Upper lobe of right lung (tissue), 1 donor: ENCODE data around the gene CASP4. TPM values are rescaled to one million over a fixed set of nuclear protein-coding genes. Genes with fewer than 3 reads are reported as not detected.
"Not testable (repeated sequence)": the region's sequence is repeated elsewhere in the genome, so short reads cannot be mapped to it uniquely, and the experiment has no call there.

Experiments
- ATAC-seq: fragments of 200-7000 bp; cut with Tn5 transposase; one replicate; pipeline ENCODE4 v1.9.1; 2020; ENCODE audit warnings: mild to moderate bottlenecking, moderate library complexity
- DNase-seq: peaks from one replicate; pipeline ENCODE4 v3.0.0-alpha.2; 2020
- H3K27ac ChIP-seq: fragments of 200-600 bp; one replicate; pipeline ENCODE4 v1.8.0; 2022
- H3K27me3 ChIP-seq: fragments of 200-600 bp; one replicate; pipeline ENCODE4 v1.8.0; 2022; ENCODE audit warnings: mild to moderate bottlenecking
- H3K36me3 ChIP-seq: fragments of 200-600 bp; one replicate; pipeline ENCODE4 v1.8.0; 2022
- H3K4me1 ChIP-seq: fragments of 200-600 bp; one replicate; pipeline ENCODE4 v1.8.0; 2022
- H3K4me3 ChIP-seq: fragments of 200-600 bp; one replicate; pipeline ENCODE4 v1.8.0; 2022; ENCODE audit warnings: mild to moderate bottlenecking
- H3K9me3 ChIP-seq: fragments of 200-600 bp; one replicate; pipeline ENCODE4 v1.8.0; 2022
- intact Hi-C: fragments of 100-400 bp; cut with DNase I; formaldehyde crosslinking; loops from one replicate; pipeline ENCODE4 v1.11.0; 2022
- total RNA-seq: library from RNA; stranded (reverse); fragmentation: NEBNext Ultra II Directional; extraction: Animal tissue kit (Norgen Biotek cat#: 25700); gene quantifications from one replicate; pipeline ENCODE4 v1.2.1, GENCODE V29; 2021
- TF ChIP-seq, protein P1 (sequence below): fragments of 200-600 bp; IDR thresholded peaks from one replicate; pipeline ENCODE4 v1.8.0; 2022; ENCODE audit warnings: antibody characterized with exemption
- donor health status: DM: no; HTN: yes; CAD: no; lungs with severe emphysema.

The CASP4 gene
- total RNA-seq, 1 donor from 2014 or later: 101 TPM

DNA sequence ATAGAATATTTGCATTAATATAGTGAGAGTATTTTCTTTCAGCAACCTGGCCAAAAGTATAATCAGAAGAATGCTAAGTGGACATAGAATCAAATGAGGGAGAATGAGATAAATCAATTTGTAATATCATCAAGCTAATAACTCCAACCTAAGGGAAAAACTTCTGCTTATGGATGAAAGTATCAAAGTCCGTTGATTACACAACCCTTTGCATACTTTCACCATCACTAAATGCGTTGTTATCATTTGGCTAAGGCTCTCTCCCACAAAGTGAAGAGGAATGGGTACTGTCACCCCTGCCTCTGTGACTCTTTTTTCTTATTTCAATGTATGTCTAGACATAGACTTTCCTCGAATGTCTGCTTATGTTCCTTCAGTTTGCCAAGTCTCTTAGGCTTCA is 16.4 kb upstream of the CASP4 start:
- ATAC-seq: no peak
- H3K27ac ChIP-seq: no peak overlapping the region
- intact Hi-C loops: no loop called here
- H3K9me3 ChIP-seq: peaks cover 6% of the 10 kb centered on the region
- DNase-seq: no peak
- no peaks in the 10 kb centered on the region for H3K36me3 ChIP-seq
- TF ChIP-seq, protein P1, sequence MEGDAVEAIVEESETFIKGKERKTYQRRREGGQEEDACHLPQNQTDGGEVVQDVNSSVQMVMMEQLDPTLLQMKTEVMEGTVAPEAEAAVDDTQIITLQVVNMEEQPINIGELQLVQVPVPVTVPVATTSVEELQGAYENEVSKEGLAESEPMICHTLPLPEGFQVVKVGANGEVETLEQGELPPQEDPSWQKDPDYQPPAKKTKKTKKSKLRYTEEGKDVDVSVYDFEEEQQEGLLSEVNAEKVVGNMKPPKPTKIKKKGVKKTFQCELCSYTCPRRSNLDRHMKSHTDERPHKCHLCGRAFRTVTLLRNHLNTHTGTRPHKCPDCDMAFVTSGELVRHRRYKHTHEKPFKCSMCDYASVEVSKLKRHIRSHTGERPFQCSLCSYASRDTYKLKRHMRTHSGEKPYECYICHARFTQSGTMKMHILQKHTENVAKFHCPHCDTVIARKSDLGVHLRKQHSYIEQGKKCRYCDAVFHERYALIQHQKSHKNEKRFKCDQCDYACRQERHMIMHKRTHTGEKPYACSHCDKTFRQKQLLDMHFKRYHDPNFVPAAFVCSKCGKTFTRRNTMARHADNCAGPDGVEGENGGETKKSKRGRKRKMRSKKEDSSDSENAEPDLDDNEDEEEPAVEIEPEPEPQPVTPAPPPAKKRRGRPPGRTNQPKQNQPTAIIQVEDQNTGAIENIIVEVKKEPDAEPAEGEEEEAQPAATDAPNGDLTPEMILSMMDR: no peak
- H3K27me3 ChIP-seq: no peaks in the 10 kb centered on the region
- H3K4me1 ChIP-seq: no peaks in the 10 kb centered on the region
- H3K4me3 ChIP-seq: no peak overlapping the region

DNA sequence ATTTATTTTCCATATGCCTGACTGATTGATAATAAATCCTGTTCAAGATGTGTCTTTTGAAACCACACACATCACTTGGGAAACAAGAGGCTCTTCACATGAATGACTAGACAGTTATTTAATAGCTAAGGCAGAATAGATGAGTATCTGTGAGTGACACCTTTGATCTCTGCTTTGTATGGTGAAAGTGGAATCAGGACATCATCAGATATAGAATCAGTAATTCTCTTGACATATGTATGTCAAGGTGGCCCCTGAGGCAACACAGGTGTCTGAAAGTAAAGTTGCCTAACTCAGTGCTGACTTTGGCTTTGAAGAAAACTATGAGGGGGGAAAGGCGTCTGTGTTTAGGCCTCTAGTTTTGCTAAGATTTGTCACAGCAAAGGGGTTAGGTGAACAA is 11.5 kb upstream of the CASP4 start:
- ATAC-seq: no peak
- Histone ChIP-seq H3K36me3 (no peaks in the 10 kb centered on the region), H3K27ac (no peak overlapping the region), H3K4me1 (no peaks in the 10 kb centered on the region), H3K4me3 (no peak overlapping the region), H3K27me3 (no peaks in the 10 kb centered on the region), H3K9me3 (no peaks in the 10 kb centered on the region)
- intact Hi-C loops: no loop called here
- TF ChIP-seq, protein P1: no peak
- no peak for DNase-seq

DNA sequence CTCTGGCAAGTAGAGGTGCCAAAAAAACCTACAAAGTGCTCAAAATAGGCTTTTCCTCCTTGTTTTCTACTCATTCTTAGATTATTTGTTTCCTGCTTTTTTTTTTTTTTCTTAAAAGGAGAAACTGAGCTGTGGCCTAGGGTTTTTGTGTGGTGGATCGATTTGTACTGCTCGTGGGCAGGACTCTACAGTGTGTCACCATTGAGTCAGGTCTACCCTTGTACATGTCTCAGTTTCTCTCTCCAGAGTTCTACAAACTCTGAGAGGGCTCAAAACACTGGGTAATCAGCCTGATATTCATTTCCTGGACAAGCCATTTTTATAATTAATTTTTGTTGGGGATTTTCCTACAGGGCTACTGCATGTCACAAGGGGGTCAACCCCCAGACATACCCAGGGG is 5.2 kb upstream of the CASP4 start:
- Histone ChIP-seq H3K27me3 (no peaks in the 10 kb centered on the region), H3K9me3 (no peaks in the 10 kb centered on the region), H3K4me3 (no peak overlapping the region), H3K36me3 (no peaks in the 10 kb centered on the region), H3K4me1 (no peaks in the 10 kb centered on the region), H3K27ac (no peak overlapping the region)
- DNase-seq (no peak), ATAC-seq (no peak)
- intact Hi-C loops: no loop called here
- TF ChIP-seq, protein P1: no peak

DNA sequence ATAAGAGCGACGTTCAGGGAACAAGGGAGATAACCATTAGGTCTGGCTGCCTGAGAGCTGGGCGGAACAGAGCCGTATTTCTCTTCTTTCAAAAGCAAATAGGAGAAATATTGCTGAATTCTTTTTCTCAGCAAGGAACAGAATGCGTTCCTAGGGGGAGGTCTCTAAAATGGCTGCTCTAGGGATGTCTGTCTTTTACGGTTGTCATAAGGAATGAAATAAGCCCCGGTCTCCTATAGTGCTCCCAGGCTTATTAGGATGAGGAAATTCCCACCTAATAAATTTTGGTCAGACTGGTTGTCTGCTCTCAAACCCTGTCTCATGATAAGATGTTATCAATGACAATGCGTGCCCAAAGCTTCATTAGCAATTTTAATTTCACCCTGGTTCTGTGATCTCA is 4.5 kb upstream of the CASP4 start:
- H3K9me3 ChIP-seq, intact Hi-C loops, H3K27ac ChIP-seq, H3K4me3 ChIP-seq, H3K27me3 ChIP-seq, H3K4me1 ChIP-seq, ATAC-seq, H3K36me3 ChIP-seq, DNase-seq: not testable (repeated sequence)

DNA sequence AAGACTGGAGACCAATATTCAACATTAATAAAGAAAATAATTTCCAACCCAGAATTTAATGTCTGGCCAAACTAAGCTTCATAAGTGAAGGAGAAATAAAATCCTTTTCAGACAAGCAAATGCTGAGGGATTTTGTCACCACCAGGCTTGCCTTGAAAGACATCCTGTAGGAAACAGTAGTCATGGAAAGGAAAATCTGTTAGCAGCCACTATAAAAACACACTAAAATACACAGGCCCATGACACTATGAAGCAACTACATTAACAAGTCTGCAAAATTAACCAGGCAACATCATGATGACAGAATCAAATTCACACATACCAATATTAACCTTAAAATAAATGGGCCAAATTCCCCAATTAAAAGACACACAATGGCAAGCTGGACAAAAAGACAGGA is 2.4 kb upstream of the CASP4 start:
- Histone ChIP-seq H3K4me1 (peaks cover 13% of the 10 kb centered on the region), H3K4me3 (no peak overlapping the region), H3K27me3 (no peaks in the 10 kb centered on the region), H3K36me3 (no peaks in the 10 kb centered on the region), H3K27ac (no peak overlapping the region), H3K9me3 (no peaks in the 10 kb centered on the region)
- no peak for ATAC-seq
- TF ChIP-seq, protein P1: no peak
- no peak for DNase-seq
- intact Hi-C loops: no loop called here

DNA sequence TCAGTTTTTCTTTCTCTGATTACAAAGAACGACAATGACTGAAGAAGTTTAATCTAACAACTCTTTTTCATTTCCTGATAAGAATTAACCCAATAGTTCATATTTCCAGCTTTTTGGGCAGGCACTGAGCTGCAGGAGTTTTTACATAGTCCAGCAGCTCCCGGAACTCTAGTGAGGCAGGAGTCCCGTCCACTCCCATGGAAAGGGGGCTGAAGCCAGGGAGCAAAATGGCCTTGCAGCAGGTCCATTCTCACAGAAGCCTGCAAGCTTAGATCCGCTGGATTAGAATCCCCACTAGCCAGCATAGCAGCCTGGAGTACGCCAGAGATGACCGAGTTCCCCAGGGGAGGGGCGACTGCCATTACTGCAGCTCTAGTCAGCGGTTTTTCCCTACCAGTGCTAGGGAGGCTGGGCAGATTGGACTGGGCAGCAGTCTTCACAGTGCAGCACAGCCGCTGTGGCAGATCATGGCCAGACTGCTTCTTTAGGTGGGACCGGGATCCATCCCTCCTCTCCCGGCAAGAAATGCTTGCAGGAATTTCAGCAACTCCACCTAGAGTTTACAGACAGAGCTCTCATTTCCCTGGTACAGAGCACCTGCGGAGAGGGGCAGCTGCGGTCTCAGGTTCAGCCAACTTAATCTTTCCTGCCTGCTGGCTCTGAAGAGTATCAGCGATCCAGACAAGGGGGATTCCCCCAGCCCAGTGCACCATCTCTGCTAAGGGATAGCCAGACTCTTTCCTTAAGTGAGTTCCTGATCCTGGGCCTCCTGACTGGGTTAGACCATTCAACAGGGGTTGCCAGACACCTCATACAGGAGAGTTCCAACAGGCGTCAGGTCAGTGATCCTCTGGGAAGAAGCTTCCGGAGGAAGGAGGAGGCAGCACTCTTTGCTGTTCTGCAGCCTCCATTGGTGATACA is 742 bp upstream of the CASP4 start:
- Histone ChIP-seq H3K27me3 (no peaks in the 10 kb centered on the region), H3K4me3 (peak overlapping the region; percentile 62), H3K27ac (peak overlapping the region; percentile 93), H3K9me3 (no peaks in the 10 kb centered on the region), H3K4me1 (peaks cover 24% of the 10 kb centered on the region), H3K36me3 (no peaks in the 10 kb centered on the region)
- TF ChIP-seq, protein P1: no peak
- ATAC-seq (peak; percentile 77), DNase-seq (peak; percentile 60)
- intact Hi-C loops: no loop called here
